Smooth muscle cell of trachea (primary cell): ENCODE results near the gene PMFBP1. TPM values are rescaled to one million over a fixed set of nuclear protein-coding genes. Genes with fewer than 3 reads are reported as not detected.

Experiments
- total RNA-seq: library from RNA; depleted of rRNA; stranded (reverse); fragments of >200 nt; gene quantifications from 2 replicates; pipeline ENCODE4 v1.2.1, GENCODE V29; 2014

Gene PMFBP1
- total RNA-seq = 0.17 and 0.29 TPM in 2 replicates

GRCh38 chr16:72172105-72173034 is at the start of gene PMFBP1:
Gene PMFBP1, minus strand, starts transcription at chr16:72172155. Its CDS starts 947 bp downstream, at chr16:72171208.

GRCh38 chr16:72093448-72094265 is 78.3 kb downstream of the PMFBP1 start, which contains the start of the genes DHX38 and TXNL4B:
Gene DHX38, plus strand, starts transcription at chr16:72093847. Its CDS starts 2,311 bp downstream, at chr16:72096158.
Gene TXNL4B, minus strand, starts transcription at chr16:72093620. Its CDS starts 2,871 bp downstream, at chr16:72090749.

Other genes starting within 250 kb of the PMFBP1 start
- gene PKD1L3, start 171.8 kb downstream of the PMFBP1 start, total RNA-seq = under 0.01 TPM in 1 of 2 replicates, not detected in the other
- gene DHODH, start 163.4 kb downstream of the PMFBP1 start, total RNA-seq = 3.0 and 3.8 TPM in 2 replicates
- not detected in 2 replicates for gene HP, start 117.7 kb downstream of the PMFBP1 start, total RNA-seq
- not detected in 2 replicates for gene HPR, start 108.9 kb downstream of the PMFBP1 start, total RNA-seq
- gene TXNL4B, start 78.5 kb downstream of the PMFBP1 start, total RNA-seq = 6.9 and 13.5 TPM in 2 replicates
- gene DHX38, start 78.3 kb downstream of the PMFBP1 start, total RNA-seq = 54.3 and 92.8 TPM in 2 replicates